ENCODE data around the gene MAP1LC3A.

The MAP1LC3A gene

DNA sequence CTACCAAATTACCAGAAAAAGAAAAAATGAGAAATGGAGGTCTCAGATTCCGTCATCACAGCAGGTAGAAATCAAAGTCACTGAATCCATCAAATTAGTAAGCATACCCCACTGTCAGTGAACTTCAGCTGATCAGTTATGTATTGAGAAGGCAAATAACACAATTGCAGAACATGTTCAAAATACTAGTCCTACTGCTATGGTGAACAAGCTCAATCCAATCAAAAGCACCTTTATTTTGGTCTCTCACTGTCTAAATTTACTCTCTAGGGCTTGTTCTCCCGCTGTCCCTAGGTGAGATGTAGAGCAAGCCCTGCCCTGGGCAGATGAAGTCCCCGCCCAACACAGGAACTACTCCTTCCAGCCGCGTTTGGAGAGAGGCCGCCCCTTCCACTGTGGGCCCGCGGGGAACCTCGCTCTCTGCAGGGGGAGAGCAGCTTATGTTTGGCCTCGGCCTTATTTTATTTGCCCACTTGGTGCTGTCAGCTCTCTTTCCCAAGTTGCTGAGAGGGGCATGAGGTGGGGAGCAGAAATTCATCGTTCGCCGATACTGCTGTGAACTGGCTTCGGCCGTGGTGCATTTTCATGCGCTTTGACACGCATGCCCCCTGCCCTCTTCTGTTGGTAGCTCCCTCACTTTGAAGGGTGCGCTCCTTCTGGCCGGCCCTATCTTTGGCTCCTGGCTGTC is 14.3 kb upstream of the MAP1LC3A start:
- Histone ChIP-seq H3K79me2 (ENCODE audit: low read length) (no peaks in the 10 kb centered on the region), H3K27ac (ENCODE audit: low read length) (no peak overlapping the region), H3K27me3 (ENCODE audit: low read depth, low read length) (no peaks in the 10 kb centered on the region), H3K4me2 (ENCODE audit: low read length) (no peak overlapping the region), H2AFZ (ENCODE audit: low read depth, low read length) (no peak overlapping the region), H3K36me3 (replicated peaks; ENCODE audit: low read depth, low read length) (peaks cover 22% of the 10 kb centered on the region), H3K9ac (ENCODE audit: low read length) (no peak overlapping the region), H3K9me3 (ENCODE audit: insufficient read depth, low read length) (no peaks in the 10 kb centered on the region), H4K20me1 (ENCODE audit: insufficient read depth, low read length) (no peaks in the 10 kb centered on the region), H3K4me1 (ENCODE audit: low read length) (peaks cover 5% of the 10 kb centered on the region; the same call in 1 of the 2 replicates), H3K4me3 (ENCODE audit: low read length) (no peak overlapping the region)
- no peak for TF ChIP-seq EZH2phosphoT487 (IDR thresholded peaks at IDR 0.05; ENCODE audit: low read depth)
- TF ChIP-seq, protein P1, sequence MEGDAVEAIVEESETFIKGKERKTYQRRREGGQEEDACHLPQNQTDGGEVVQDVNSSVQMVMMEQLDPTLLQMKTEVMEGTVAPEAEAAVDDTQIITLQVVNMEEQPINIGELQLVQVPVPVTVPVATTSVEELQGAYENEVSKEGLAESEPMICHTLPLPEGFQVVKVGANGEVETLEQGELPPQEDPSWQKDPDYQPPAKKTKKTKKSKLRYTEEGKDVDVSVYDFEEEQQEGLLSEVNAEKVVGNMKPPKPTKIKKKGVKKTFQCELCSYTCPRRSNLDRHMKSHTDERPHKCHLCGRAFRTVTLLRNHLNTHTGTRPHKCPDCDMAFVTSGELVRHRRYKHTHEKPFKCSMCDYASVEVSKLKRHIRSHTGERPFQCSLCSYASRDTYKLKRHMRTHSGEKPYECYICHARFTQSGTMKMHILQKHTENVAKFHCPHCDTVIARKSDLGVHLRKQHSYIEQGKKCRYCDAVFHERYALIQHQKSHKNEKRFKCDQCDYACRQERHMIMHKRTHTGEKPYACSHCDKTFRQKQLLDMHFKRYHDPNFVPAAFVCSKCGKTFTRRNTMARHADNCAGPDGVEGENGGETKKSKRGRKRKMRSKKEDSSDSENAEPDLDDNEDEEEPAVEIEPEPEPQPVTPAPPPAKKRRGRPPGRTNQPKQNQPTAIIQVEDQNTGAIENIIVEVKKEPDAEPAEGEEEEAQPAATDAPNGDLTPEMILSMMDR (IDR thresholded peaks at IDR 0.05; ENCODE audit: low read depth, low read length), result no peak

DNA sequence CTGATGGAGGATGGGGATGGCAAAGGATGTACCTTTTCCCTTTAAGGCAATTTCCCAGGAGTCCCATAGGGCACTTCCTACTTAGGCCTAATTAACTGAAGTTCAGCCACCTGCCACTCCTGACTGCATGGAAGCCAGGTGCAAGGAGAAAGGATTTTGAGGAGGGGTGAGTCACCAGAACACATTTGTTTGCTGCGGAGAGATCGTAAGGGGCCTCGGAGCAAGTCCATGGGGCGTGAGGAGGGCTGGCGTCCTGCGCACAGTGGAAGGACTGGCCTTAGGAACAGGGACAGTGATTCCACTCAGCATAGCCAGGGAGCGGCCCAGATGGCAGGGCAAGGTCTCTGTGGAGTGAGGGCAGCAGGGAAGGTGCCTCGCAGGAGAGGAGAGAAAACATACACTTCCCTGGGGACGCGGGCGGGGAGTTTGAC is 11.8 kb upstream of the MAP1LC3A start:
- Histone ChIP-seq H3K4me1 (ENCODE audit: low read length) (no peaks in the 10 kb centered on the region), H3K4me3 (ENCODE audit: low read length) (no peak overlapping the region), H3K27ac (ENCODE audit: low read length) (no peak overlapping the region), H3K36me3 (replicated peaks; ENCODE audit: low read depth, low read length) (peaks cover 6% of the 10 kb centered on the region), H2AFZ (ENCODE audit: low read depth, low read length) (no peak overlapping the region), H3K9ac (ENCODE audit: low read length) (no peak overlapping the region), H3K4me2 (ENCODE audit: low read length) (no peak overlapping the region), H4K20me1 (ENCODE audit: insufficient read depth, low read length) (no peaks in the 10 kb centered on the region), H3K79me2 (ENCODE audit: low read length) (no peaks in the 10 kb centered on the region), H3K9me3 (ENCODE audit: insufficient read depth, low read length) (no peaks in the 10 kb centered on the region), H3K27me3 (ENCODE audit: low read depth, low read length) (no peaks in the 10 kb centered on the region)
- TF ChIP-seq, protein P1 (IDR thresholded peaks at IDR 0.05; ENCODE audit: low read depth, low read length), result no peak
- TF ChIP-seq EZH2phosphoT487 (IDR thresholded peaks at IDR 0.05; ENCODE audit: low read depth), result no peak

GRCh38 chr20:34547844-34548613 is 10.5 kb upstream of the MAP1LC3A start:
- H3K36me3 ChIP-seq (replicated peaks; ENCODE audit: low read depth, low read length), result no peaks in the 10 kb centered on the region
- no peak overlapping the region for H2AFZ ChIP-seq (ENCODE audit: low read depth, low read length)
- H3K9ac ChIP-seq (ENCODE audit: low read length), result no peak overlapping the region
- H3K79me2 ChIP-seq (ENCODE audit: low read length), result no peaks in the 10 kb centered on the region
- H3K9me3 ChIP-seq (ENCODE audit: insufficient read depth, low read length), result no peaks in the 10 kb centered on the region
- H3K27me3 ChIP-seq (ENCODE audit: low read depth, low read length), result no peaks in the 10 kb centered on the region
- no peak overlapping the region for H3K4me2 ChIP-seq (ENCODE audit: low read length)
- TF ChIP-seq, protein P1 (IDR thresholded peaks at IDR 0.05; ENCODE audit: low read depth, low read length), result no peak
- no peak for TF ChIP-seq EZH2phosphoT487 (IDR thresholded peaks at IDR 0.05; ENCODE audit: low read depth)
- no peaks in the 10 kb centered on the region for H3K4me1 ChIP-seq (ENCODE audit: low read length)
- no peak overlapping the region for H3K27ac ChIP-seq (ENCODE audit: low read length)
- no peak overlapping the region for H3K4me3 ChIP-seq (ENCODE audit: low read length)
- H4K20me1 ChIP-seq (ENCODE audit: insufficient read depth, low read length), result no peaks in the 10 kb centered on the region

GRCh38 chr20:34549291-34549928 is 9.1 kb upstream of the MAP1LC3A start:
- no peak overlapping the region for H3K9ac ChIP-seq (ENCODE audit: low read length)
- no peak overlapping the region for H3K27ac ChIP-seq (ENCODE audit: low read length)
- no peaks in the 10 kb centered on the region for H3K79me2 ChIP-seq (ENCODE audit: low read length)
- H3K4me3 ChIP-seq (ENCODE audit: low read length), result no peak overlapping the region
- no peak overlapping the region for H2AFZ ChIP-seq (ENCODE audit: low read depth, low read length)
- H3K4me1 ChIP-seq (ENCODE audit: low read length), result no peaks in the 10 kb centered on the region
- H3K4me2 ChIP-seq (ENCODE audit: low read length), result no peak overlapping the region
- H3K27me3 ChIP-seq (ENCODE audit: low read depth, low read length), result no peaks in the 10 kb centered on the region
- H4K20me1 ChIP-seq (ENCODE audit: insufficient read depth, low read length), result no peaks in the 10 kb centered on the region
- H3K9me3 ChIP-seq (ENCODE audit: insufficient read depth, low read length), result no peaks in the 10 kb centered on the region
- no peaks in the 10 kb centered on the region for H3K36me3 ChIP-seq (replicated peaks; ENCODE audit: low read depth, low read length)
- TF ChIP-seq, protein P1 (IDR thresholded peaks at IDR 0.05; ENCODE audit: low read depth, low read length), result no peak
- no peak for TF ChIP-seq EZH2phosphoT487 (IDR thresholded peaks at IDR 0.05; ENCODE audit: low read depth)
